ENCODE results near the gene PKHD1.

Gene PKHD1

GRCh38 chr6:51765230-51765629 is 322.2 kb downstream of the PKHD1 start:
- ATAC-seq (no peak), DNase-seq (ENCODE audit: low spot score in 2 of 2) (no peak)
- no peak overlapping the region for H3K27ac Mint-ChIP-seq
- no peaks in the 10 kb centered on the region for H3K4me1 Mint-ChIP-seq
- H3K9me3 Mint-ChIP-seq: peaks cover 19% of the 10 kb centered on the region
- no peaks in the 10 kb centered on the region for H3K36me3 Mint-ChIP-seq
- H3K4me3 Mint-ChIP-seq: no peak overlapping the region

DNA sequence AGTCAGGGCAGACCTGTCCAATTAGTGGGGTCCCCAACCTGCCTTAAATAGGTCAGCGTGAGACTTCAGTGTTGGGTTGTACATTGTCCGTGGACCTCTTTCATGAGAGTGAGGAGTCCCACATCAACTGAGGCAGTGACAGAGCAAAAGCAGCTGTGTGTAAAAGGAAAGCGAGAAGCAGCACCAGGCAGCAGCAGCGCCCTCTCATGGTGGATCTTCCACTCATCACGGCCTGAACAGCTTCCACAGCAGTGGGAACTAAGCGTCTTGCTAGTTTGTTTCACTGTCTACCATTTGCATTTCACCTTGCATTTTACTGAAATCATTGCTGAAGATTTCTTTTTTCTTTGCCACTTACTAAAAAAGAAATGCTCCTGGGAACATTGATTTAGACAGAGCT is 333.8 kb downstream of the PKHD1 start:
- Mint-ChIP-seq H3K4me1 (no peaks in the 10 kb centered on the region), H3K9me3 (peaks cover 8% of the 10 kb centered on the region), H3K27ac (no peak overlapping the region), H3K36me3 (no peaks in the 10 kb centered on the region), H3K4me3 (no peak overlapping the region)
- DNase-seq (ENCODE audit: low spot score in 2 of 2): no peak
- ATAC-seq: no peak

DNA sequence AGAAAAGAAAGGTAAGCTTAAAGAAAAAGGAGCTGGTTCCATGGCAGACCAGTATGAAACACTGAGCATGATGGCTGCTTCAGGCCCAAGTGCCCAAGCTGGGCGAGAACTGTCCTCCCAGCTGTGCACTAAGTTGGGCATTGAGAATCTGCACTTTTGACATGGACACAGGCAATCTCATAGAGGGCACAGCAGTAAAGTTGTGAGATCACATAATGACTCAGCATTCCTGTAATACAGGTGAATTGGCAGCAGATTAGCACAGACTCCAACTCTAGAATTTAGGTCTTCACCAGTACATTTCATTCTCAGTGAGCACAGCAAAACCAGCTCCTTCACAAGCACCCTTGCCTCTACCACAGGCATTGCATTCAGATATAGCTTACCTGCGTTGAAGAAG is 343.4 kb downstream of the PKHD1 start:
- H3K27ac Mint-ChIP-seq: no peak overlapping the region
- H3K36me3 Mint-ChIP-seq: no peaks in the 10 kb centered on the region
- no peak overlapping the region for H3K4me3 Mint-ChIP-seq
- no peak for DNase-seq (ENCODE audit: low spot score in 2 of 2)
- no peak for ATAC-seq
- no peaks in the 10 kb centered on the region for H3K4me1 Mint-ChIP-seq
- peaks cover 10% of the 10 kb centered on the region for H3K9me3 Mint-ChIP-seq

- Mint-ChIP-seq H3K4me3 (no peak overlapping the region), H3K4me1 (no peaks in the 10 kb centered on the region), H3K36me3 (no peaks in the 10 kb centered on the region), H3K9me3 (peaks cover 12% of the 10 kb centered on the region), H3K27ac (no peak overlapping the region)
- DNase-seq (ENCODE audit: low spot score in 2 of 2) (no peak), ATAC-seq (no peak)
Measured at GRCh38 chr6:51740658-51741057, 346.8 kb downstream of the PKHD1 start.

- ATAC-seq (no peak), DNase-seq (ENCODE audit: low spot score in 2 of 2) (no peak)
- Mint-ChIP-seq H3K27ac (no peak overlapping the region), H3K36me3 (no peaks in the 10 kb centered on the region), H3K4me3 (no peak overlapping the region), H3K4me1 (no peaks in the 10 kb centered on the region), H3K9me3 (peaks cover 11% of the 10 kb centered on the region)
Measured at GRCh38 chr6:51738614-51739013, 348.8 kb downstream of the PKHD1 start.

DNA sequence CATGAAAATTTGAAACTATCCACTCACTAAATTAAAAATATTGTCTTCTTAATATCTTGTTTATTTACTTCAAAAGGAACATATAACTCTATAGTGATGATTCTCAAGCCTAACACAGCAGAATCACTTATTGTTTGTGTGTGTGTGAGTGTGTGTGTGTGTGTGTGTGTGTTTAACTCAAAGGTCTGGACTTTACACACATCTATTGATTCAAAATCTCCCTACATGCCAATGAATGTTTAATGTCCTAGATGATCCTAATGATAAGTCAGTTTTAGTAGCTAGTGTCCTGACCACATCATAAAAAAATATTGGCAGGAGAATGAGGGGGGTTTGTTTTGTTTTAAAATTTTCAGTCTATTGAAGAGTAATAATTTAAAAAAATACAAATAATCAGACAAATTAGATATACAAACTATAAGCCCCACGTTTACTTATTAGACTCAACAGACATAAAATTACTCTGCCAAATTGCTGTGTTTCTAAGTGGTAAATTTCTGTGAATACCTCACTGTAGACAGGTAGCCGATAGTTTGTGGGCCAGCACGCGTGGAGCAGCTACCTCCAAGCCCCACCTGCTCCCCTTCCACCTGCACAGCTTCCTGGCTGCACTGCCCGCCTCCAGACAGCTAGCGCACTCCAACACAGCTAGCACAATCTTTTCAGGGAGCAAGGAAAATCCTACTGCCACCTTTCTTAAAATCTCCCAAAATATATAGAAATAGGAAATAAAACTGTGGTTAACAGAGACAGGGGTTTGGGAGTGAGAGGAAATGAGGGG is 349.6 kb downstream of the PKHD1 start:
- Mint-ChIP-seq H3K4me1 (no peaks in the 10 kb centered on the region), H3K27ac (no peak overlapping the region), H3K4me3 (no peak overlapping the region), H3K36me3 (no peaks in the 10 kb centered on the region), H3K9me3 (peaks cover 6% of the 10 kb centered on the region)
- DNase-seq (ENCODE audit: low spot score in 2 of 2) (no peak), ATAC-seq (no peak)

DNA sequence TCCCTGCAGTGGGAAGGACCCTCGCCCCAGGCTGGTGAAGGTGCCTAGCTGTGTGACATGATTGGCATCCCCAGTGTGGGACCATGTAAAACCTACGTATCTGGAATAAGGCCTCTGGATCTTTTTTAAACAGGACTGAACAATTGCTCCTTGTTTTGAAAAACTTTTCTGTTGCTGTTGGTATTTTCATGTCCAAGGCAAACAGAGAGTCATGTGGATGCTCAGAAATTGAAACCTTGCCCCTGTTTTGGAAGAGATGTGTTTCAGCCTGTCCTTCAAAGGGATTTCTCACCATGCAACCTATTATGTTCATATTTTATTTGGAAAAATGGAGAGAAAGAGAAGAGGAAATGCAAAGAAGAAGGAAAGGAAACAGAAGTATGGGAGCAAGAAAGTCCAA is 362.3 kb downstream of the PKHD1 start:
- Mint-ChIP-seq H3K36me3 (no peaks in the 10 kb centered on the region), H3K27ac (no peak overlapping the region), H3K4me1 (no peaks in the 10 kb centered on the region), H3K4me3 (no peak overlapping the region), H3K9me3 (peaks cover 15% of the 10 kb centered on the region)
- no peak for ATAC-seq
- no peak for DNase-seq (ENCODE audit: low spot score in 2 of 2)

DNA sequence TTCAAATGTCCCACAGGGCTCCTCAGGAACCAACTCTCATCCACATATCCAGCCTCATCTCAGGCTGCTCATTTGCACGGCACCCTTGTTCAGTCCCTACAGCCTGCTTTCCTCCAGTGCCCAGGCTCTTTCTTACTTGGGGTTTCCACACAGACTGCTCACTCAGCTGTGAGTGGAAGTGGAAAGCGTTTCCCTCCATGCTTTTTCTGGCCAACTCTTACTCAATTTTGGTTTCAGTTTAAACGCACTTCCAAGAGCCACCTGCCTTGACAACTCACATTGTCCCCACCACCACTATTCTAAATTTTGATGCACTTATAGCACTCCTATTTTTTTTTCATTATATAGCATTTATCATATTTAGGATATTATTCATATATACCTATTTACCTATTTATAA is 367.1 kb downstream of the PKHD1 start:
- ATAC-seq: no peak
- peaks cover 9% of the 10 kb centered on the region for H3K9me3 Mint-ChIP-seq
- no peak overlapping the region for H3K27ac Mint-ChIP-seq
- DNase-seq (ENCODE audit: low spot score in 2 of 2): no peak
- no peaks in the 10 kb centered on the region for H3K36me3 Mint-ChIP-seq
- H3K4me1 Mint-ChIP-seq: no peaks in the 10 kb centered on the region
- H3K4me3 Mint-ChIP-seq: no peak overlapping the region

DNA sequence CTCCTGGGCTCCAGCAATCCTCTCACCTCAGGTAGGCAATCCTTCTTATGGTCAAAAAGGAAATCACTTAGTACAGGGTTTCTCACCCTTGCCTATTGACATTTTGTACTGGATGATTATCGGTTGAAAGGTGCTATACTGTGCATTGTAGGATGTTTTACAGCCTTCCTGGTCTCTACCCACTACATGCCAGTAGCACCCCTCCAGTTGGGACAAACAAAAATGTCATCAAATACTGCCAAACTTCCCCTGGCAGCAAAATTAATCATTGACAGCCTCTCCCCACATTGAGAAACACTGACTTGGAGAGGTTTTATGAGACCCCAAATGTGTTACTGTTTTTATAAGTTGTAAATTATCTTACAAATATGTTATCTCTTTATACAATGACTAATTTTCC is 368.1 kb downstream of the PKHD1 start:
- H3K4me3 Mint-ChIP-seq: no peak overlapping the region
- H3K4me1 Mint-ChIP-seq: no peaks in the 10 kb centered on the region
- H3K36me3 Mint-ChIP-seq: no peaks in the 10 kb centered on the region
- no peak overlapping the region for H3K27ac Mint-ChIP-seq
- ATAC-seq (no peak), DNase-seq (ENCODE audit: low spot score in 2 of 2) (no peak)
- H3K9me3 Mint-ChIP-seq: peaks cover 4% of the 10 kb centered on the region

- no peak overlapping the region for H3K27ac Mint-ChIP-seq
- H3K9me3 Mint-ChIP-seq: peaks cover 4% of the 10 kb centered on the region
- DNase-seq (ENCODE audit: low spot score in 2 of 2) (no peak), ATAC-seq (no peak)
- H3K4me1 Mint-ChIP-seq: no peaks in the 10 kb centered on the region
- H3K4me3 Mint-ChIP-seq: no peak overlapping the region
- H3K36me3 Mint-ChIP-seq: no peaks in the 10 kb centered on the region
Measured at GRCh38 chr6:51718533-51718932, 368.9 kb downstream of the PKHD1 start.

- ATAC-seq (no peak), DNase-seq (ENCODE audit: low spot score in 2 of 2) (no peak)
- no peaks in the 10 kb centered on the region for H3K36me3 Mint-ChIP-seq
- no peak overlapping the region for H3K4me3 Mint-ChIP-seq
- no peak overlapping the region for H3K27ac Mint-ChIP-seq
- H3K4me1 Mint-ChIP-seq: no peaks in the 10 kb centered on the region
- peaks cover 4% of the 10 kb centered on the region for H3K9me3 Mint-ChIP-seq
Measured at GRCh38 chr6:51717477-51717876, 369.9 kb downstream of the PKHD1 start.

DNA sequence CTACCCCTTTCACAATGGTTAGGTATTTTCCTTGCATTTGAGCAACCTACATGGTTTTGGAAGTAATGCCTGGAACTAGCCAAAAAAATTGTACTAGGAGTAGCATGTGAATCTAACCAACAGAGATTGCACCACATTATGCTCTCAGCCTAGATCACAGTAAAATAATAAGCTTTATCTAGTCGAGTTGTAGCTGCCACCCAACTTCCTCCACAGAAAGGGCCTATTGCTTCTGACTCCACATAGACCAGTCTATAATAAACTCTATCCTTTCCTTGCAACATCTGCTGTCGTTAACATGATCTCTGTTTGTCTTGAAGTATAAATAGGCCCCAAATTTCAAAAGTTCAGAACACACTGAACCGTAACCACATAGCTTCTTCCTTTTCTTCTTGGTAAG is 375.5 kb downstream of the PKHD1 start:
- H3K36me3 Mint-ChIP-seq: no peaks in the 10 kb centered on the region
- H3K9me3 Mint-ChIP-seq: peaks cover 13% of the 10 kb centered on the region
- no peaks in the 10 kb centered on the region for H3K4me1 Mint-ChIP-seq
- no peak overlapping the region for H3K27ac Mint-ChIP-seq
- ATAC-seq (no peak), DNase-seq (ENCODE audit: low spot score in 2 of 2) (no peak)
- no peak overlapping the region for H3K4me3 Mint-ChIP-seq

- Mint-ChIP-seq H3K27ac (no peak overlapping the region), H3K9me3 (peaks cover 12% of the 10 kb centered on the region), H3K4me1 (no peaks in the 10 kb centered on the region), H3K36me3 (no peaks in the 10 kb centered on the region), H3K4me3 (no peak overlapping the region)
- DNase-seq (ENCODE audit: low spot score in 2 of 2): no peak
- ATAC-seq: no peak
Measured at GRCh38 chr6:51706086-51706485, 381.3 kb downstream of the PKHD1 start.

- H3K27ac Mint-ChIP-seq: no peak overlapping the region
- DNase-seq (ENCODE audit: low spot score in 2 of 2): no peak
- no peak overlapping the region for H3K4me3 Mint-ChIP-seq
- H3K36me3 Mint-ChIP-seq: no peaks in the 10 kb centered on the region
- no peaks in the 10 kb centered on the region for H3K4me1 Mint-ChIP-seq
- no peak for ATAC-seq
- H3K9me3 Mint-ChIP-seq: peaks cover 12% of the 10 kb centered on the region
Measured at GRCh38 chr6:51704932-51705540, 382.4 kb downstream of the PKHD1 start.

DNA sequence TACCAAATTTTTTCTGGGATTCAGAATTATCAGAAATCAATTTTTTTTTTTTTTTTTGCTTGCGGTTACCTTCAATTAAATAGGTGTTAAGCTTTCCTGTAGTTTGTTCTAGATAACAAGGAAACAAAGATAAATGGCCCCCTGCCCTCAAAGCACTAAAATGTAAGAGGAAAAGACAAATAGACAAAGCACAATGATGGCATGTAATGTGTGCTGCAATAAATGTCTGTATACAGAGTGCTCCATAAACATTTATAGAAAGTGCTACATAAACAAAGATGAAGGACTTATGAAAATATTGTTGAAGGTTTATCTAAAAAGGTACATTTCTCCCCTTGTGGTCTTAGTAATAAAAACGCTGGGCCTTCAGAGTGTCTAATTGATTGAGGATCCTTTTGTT is 384.6 kb downstream of the PKHD1 start:
- H3K36me3 Mint-ChIP-seq: no peaks in the 10 kb centered on the region
- no peaks in the 10 kb centered on the region for H3K4me1 Mint-ChIP-seq
- H3K4me3 Mint-ChIP-seq: no peak overlapping the region
- H3K9me3 Mint-ChIP-seq: peaks cover 8% of the 10 kb centered on the region
- DNase-seq (ENCODE audit: low spot score in 2 of 2) (no peak), ATAC-seq (no peak)
- no peak overlapping the region for H3K27ac Mint-ChIP-seq

DNA sequence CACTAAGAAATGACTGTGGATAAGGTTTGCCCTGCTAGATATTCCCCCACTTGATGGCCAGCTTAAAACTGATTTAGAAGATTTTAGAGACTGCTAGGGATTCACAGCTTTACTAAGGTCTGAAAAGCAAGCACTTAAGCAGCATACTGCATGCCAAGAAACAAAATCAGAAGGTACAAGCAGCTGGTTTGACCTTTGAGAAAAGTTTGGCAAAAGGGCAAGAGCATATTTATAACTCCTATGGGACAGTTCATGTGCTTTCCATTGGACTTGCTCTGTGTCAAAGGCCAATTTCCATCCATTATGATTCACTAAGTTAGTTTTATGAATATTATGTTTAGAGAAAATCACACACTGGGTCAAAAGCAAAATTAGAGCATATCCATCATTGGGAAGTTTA is 402.8 kb downstream of the PKHD1 start:
- DNase-seq (ENCODE audit: low spot score in 2 of 2): no peak
- H3K27ac Mint-ChIP-seq: no peak overlapping the region
- peaks cover 3% of the 10 kb centered on the region for H3K9me3 Mint-ChIP-seq
- no peaks in the 10 kb centered on the region for H3K4me1 Mint-ChIP-seq
- no peak for ATAC-seq
- no peaks in the 10 kb centered on the region for H3K36me3 Mint-ChIP-seq
- no peak overlapping the region for H3K4me3 Mint-ChIP-seq
